HL-60 (cell line): ENCODE measurements around the gene ACACA.

Experiments
- DNase-seq, 2 experiments: peaks; one replicate each; pipeline ENCODE4 v3.0.0-alpha.2; 2010 to 2020; ENCODE audit warnings: low read depth in 1 of 2, low spot score in 1 of 2
- H3K27ac ChIP-seq: fragments of 250-450 bp; sonication (Bioruptor Pico); replicated peaks from 2 replicates; pipeline ENCODE4 v1.5.1; 2020; ENCODE audit warnings: mild to moderate bottlenecking, moderate library complexity
- H3K27me3 ChIP-seq: fragments of 250-450 bp; sonication (Bioruptor Pico); 2 replicates; pipeline ENCODE4 v1.5.1; 2021; ENCODE audit warnings: mild to moderate bottlenecking, moderate library complexity; ENCODE audit not compliant: insufficient read depth, poor library complexity, severe bottlenecking
- H3K4me3 ChIP-seq: replicated peaks from 2 replicates; pipeline ENCODE4 v1.5.1; 2011; ENCODE audit warnings: mild to moderate bottlenecking, control low read depth, low read length; ENCODE audit not compliant: insufficient read depth
- CTCF ChIP-seq: IDR thresholded peaks from one replicate; pipeline ENCODE4 v1.5.1; 2011; ENCODE audit warnings: low read length, control low read depth, inconsistent platforms; ENCODE audit not compliant: insufficient read depth
- GABPA ChIP-seq: IDR thresholded peaks from 2 replicates; pipeline ENCODE4 v1.6.1; 2012; ENCODE audit warnings: low read depth
- POLR2AphosphoS5 ChIP-seq: IDR thresholded peaks from 2 replicates; pipeline ENCODE4 v1.6.1; 2012; ENCODE audit warnings: low read depth
- REST ChIP-seq: IDR thresholded peaks from 2 replicates; pipeline ENCODE4 v1.6.1; 2012; ENCODE audit warnings: low read depth; ENCODE audit not compliant: insufficient replicate concordance
- SPI1 ChIP-seq: IDR thresholded peaks from 2 replicates; pipeline ENCODE4 v1.6.1; 2012; ENCODE audit warnings: low read depth, mild to moderate bottlenecking, borderline replicate concordance

Gene ACACA

GRCh38 chr17:37083456-37083855, 323.2 kb downstream of the ACACA start:
- Histone ChIP-seq H3K4me3 (no peak overlapping the region), H3K27ac (no peak overlapping the region), H3K27me3 (no peaks in the 10 kb centered on the region)
- no peak for DNase-seq
- TF ChIP-seq POLR2AphosphoS5, result no peak
- TF ChIP-seq SPI1, result no peak
- no peak for TF ChIP-seq CTCF
- TF ChIP-seq GABPA, result no peak
- TF ChIP-seq REST, result no peak

- TF ChIP-seq POLR2AphosphoS5, result peak; percentile 30; the same call in 1 of the 2 replicates
- no peak for TF ChIP-seq GABPA
- H3K27me3 ChIP-seq, result no peaks in the 10 kb centered on the region
- H3K27ac ChIP-seq, result no peak overlapping the region
- DNase-seq, result no peak
- H3K4me3 ChIP-seq, result no peak overlapping the region
These were observed 323.7 kb downstream of the ACACA start for GRCh38 chr17:37082985-37083384.

- H3K4me3 ChIP-seq, result no peak overlapping the region
- DNase-seq, result no peak
- H3K27ac ChIP-seq, result no peak overlapping the region
- no peak for TF ChIP-seq CTCF
- no peak for TF ChIP-seq REST
- TF ChIP-seq POLR2AphosphoS5, result no peak
- TF ChIP-seq GABPA, result no peak
- TF ChIP-seq SPI1, result no peak
- H3K27me3 ChIP-seq, result no peaks in the 10 kb centered on the region
These were observed 324.2 kb downstream of the ACACA start for GRCh38 chr17:37082311-37082860.

GRCh38 chr17:37081287-37081686, 325.3 kb downstream of the ACACA start:
- no peak for TF ChIP-seq SPI1
- TF ChIP-seq POLR2AphosphoS5, result no peak
- TF ChIP-seq CTCF, result no peak
- TF ChIP-seq GABPA, result no peak
- no peak for TF ChIP-seq REST
- H3K27ac ChIP-seq, result no peak overlapping the region
- no peak for DNase-seq
- H3K27me3 ChIP-seq, result no peaks in the 10 kb centered on the region
- H3K4me3 ChIP-seq, result no peak overlapping the region
